IMR-90 (cell line): ENCODE measurements around the gene LYSMD2. TPM values are rescaled to one million over a fixed set of nuclear protein-coding genes. Genes with fewer than 3 reads are reported as not detected.

Experiments used
- ATAC-seq: fragments of 200-7000 bp; cut with Tn5 transposase; 2 replicates; pipeline ENCODE4 v1.9.1; 2020; ENCODE audit warnings: low read depth, mild to moderate bottlenecking, moderate library complexity
- BruUV-seq: library from RNA; stranded (reverse); fragments of 400-500 nt; replicated peaks from 2 replicates; lab custom pipeline; 2021; lab: Mats Ljungman, UMichigan
- CTCF ChIA-PET: fragments of 300-600 bp; formaldehyde crosslinking; extraction: SDS; loops from one replicate; lab custom pipeline; 2021; ENCODE audit warnings: antibody characterized with exemption; lab: Yijun Ruan, JAX
- POLR2A ChIA-PET: fragments of 300-600 bp; sonication (Branson Sonifier 250); formaldehyde crosslinking; loops from one replicate; lab custom pipeline; 2022; ENCODE audit warnings: antibody characterized with exemption; ENCODE audit not compliant: unreplicated experiment; lab: Charles Lee
- DNase-seq: peaks from one replicate; pipeline ENCODE4 v3.0.0; 2013
- H2AFZ ChIP-seq: replicated peaks from 2 replicates; pipeline ENCODE3; 2013; ENCODE audit warnings: low read length, mild to moderate bottlenecking; ENCODE audit not compliant: poor library complexity
- H2AK5ac ChIP-seq: 2 replicates; pipeline ENCODE4 v1.6.1; 2013; ENCODE audit warnings: low read depth, low read length, inconsistent platforms
- H2AK9ac ChIP-seq: replicated peaks from 2 replicates; pipeline ENCODE3; 2013; ENCODE audit warnings: mild to moderate bottlenecking, low read depth, low read length, moderate library complexity; ENCODE audit not compliant: poor library complexity
- H2BK120ac ChIP-seq: 2 replicates; pipeline ENCODE4 v1.6.1; 2013; ENCODE audit warnings: low read depth, low read length, inconsistent platforms
- H2BK15ac ChIP-seq: 3 replicates; pipeline ENCODE4 v1.6.1; 2013; ENCODE audit warnings: low read depth, low read length, inconsistent platforms
- H2BK20ac ChIP-seq: 2 replicates; pipeline ENCODE4 v1.6.1; 2013; ENCODE audit warnings: low read depth, mild to moderate bottlenecking, inconsistent platforms, low read length, moderate library complexity
- H2BK5ac ChIP-seq: 2 replicates; pipeline ENCODE4 v1.6.1; 2013; ENCODE audit warnings: mild to moderate bottlenecking, low read depth, low read length, inconsistent platforms; ENCODE audit not compliant: poor library complexity, severe bottlenecking
- H3K14ac ChIP-seq: replicated peaks from 2 replicates; pipeline ENCODE4 v1.6.1; 2013; ENCODE audit warnings: low read depth, low read length, inconsistent platforms
- H3K18ac ChIP-seq: 2 replicates; pipeline ENCODE4 v1.6.1; 2013; ENCODE audit warnings: low read depth, low read length, control low read depth
- H3K23ac ChIP-seq: 2 replicates; pipeline ENCODE4 v1.6.1; 2013; ENCODE audit warnings: low read depth, low read length, inconsistent platforms
- H3K27ac ChIP-seq: 2 replicates; pipeline ENCODE4 v1.5.1; 2013; ENCODE audit warnings: mild to moderate bottlenecking, control low read depth, low read length; ENCODE audit not compliant: insufficient read depth
- H3K27me3 ChIP-seq: 2 replicates; pipeline ENCODE4 v1.6.1; 2013; ENCODE audit warnings: low read length; ENCODE audit not compliant: control insufficient read depth, insufficient read depth
- H3K36me3 ChIP-seq: 2 replicates; pipeline ENCODE4 v1.6.1; 2013; ENCODE audit warnings: low read length, mixed read lengths; ENCODE audit not compliant: control insufficient read depth, insufficient read depth
- H3K4ac ChIP-seq: 2 replicates; pipeline ENCODE4 v1.6.1; 2013; ENCODE audit warnings: low read depth, low read length, inconsistent platforms
- H3K4me1 ChIP-seq: 2 replicates; pipeline ENCODE4 v1.6.1; 2013; ENCODE audit warnings: low read length, mixed read lengths; ENCODE audit not compliant: control insufficient read depth, insufficient read depth
- H3K4me2 ChIP-seq: 2 replicates; pipeline ENCODE4 v1.6.1; 2013; ENCODE audit warnings: low read depth, mild to moderate bottlenecking, control low read depth, low read length, moderate library complexity
- H3K4me3 ChIP-seq: 2 replicates; pipeline ENCODE4 v1.5.1; 2013; ENCODE audit warnings: low read depth, mild to moderate bottlenecking, control low read depth, low read length, moderate library complexity; ENCODE audit not compliant: insufficient read depth
- H3K56ac ChIP-seq: 2 replicates; pipeline ENCODE4 v1.6.1; 2013; ENCODE audit warnings: low read length, inconsistent platforms; ENCODE audit not compliant: insufficient read depth; ENCODE audit errors: extremely low read depth
- H3K79me1 ChIP-seq, 2 experiments: 2 replicates each; pipeline ENCODE4 v1.6.1; 2013; ENCODE audit warnings: low read length in 2 of 2, inconsistent platforms in 1 of 2, low read depth in 1 of 2
- H3K9ac ChIP-seq: 2 replicates; pipeline ENCODE4 v1.6.1; 2013; ENCODE audit warnings: low read depth, low read length, control low read depth
- H3K9me1 ChIP-seq: 2 replicates; pipeline ENCODE4 v1.6.1; 2013; ENCODE audit warnings: low read length, inconsistent platforms; ENCODE audit not compliant: insufficient read depth
- H3K9me3 ChIP-seq: 2 replicates; pipeline ENCODE4 v1.6.1; 2013; ENCODE audit warnings: low read length; ENCODE audit not compliant: control insufficient read depth, insufficient read depth
- H4K20me1 ChIP-seq: 2 replicates; pipeline ENCODE4 v1.6.1; 2013; ENCODE audit warnings: low read length, inconsistent platforms; ENCODE audit not compliant: insufficient read depth
- H4K5ac ChIP-seq: 2 replicates; pipeline ENCODE4 v1.6.1; 2013; ENCODE audit warnings: mild to moderate bottlenecking, low read depth, low read length, control low read depth
- H4K8ac ChIP-seq, 2 experiments: 2 replicates each; pipeline ENCODE4 v1.6.1; 2013; ENCODE audit warnings: low read depth in 2 of 2, low read length in 2 of 2, control low read depth in 1 of 2, inconsistent platforms in 1 of 2
- H4K91ac ChIP-seq: 2 replicates; pipeline ENCODE4 v1.6.1; 2013; ENCODE audit warnings: low read depth, low read length, inconsistent platforms; ENCODE audit not compliant: insufficient read depth
- BHLHE40 ChIP-seq: fragments of 150-350 bp; IDR thresholded peaks from 2 replicates; pipeline ENCODE4 v1.6.1; 2016; ENCODE audit warnings: mild to moderate bottlenecking, low read depth, low read length
- CEBPB ChIP-seq: IDR thresholded peaks from 2 replicates; pipeline ENCODE4 v1.6.1; 2012; ENCODE audit warnings: low read depth, low read length, improper control_type of control experiment
- CHD1 ChIP-seq: IDR thresholded peaks from 2 replicates; pipeline ENCODE4 v1.6.1; 2012; ENCODE audit warnings: low read depth, low read length, improper control_type of control experiment
- MAFK ChIP-seq: IDR thresholded peaks from 2 replicates; pipeline ENCODE4 v1.6.1; 2012; ENCODE audit warnings: low read depth, low read length, improper control_type of control experiment
- MAZ ChIP-seq: IDR thresholded peaks from 2 replicates; pipeline ENCODE4 v1.6.1; 2012; ENCODE audit warnings: low read depth, mild to moderate bottlenecking, low read length, improper control_type of control experiment, moderate library complexity, borderline replicate concordance
- RAD21 ChIP-seq: IDR thresholded peaks from 2 replicates; pipeline ENCODE4 v1.6.1; 2012; ENCODE audit warnings: low read length, improper control_type of control experiment
- RCOR1 ChIP-seq: IDR thresholded peaks from 2 replicates; pipeline ENCODE4 v1.6.1; 2012; ENCODE audit warnings: mild to moderate bottlenecking, low read length, improper control_type of control experiment; ENCODE audit not compliant: insufficient replicate concordance
- SMC3 ChIP-seq: fragments of 150-350 bp; IDR thresholded peaks from 2 replicates; pipeline ENCODE4 v1.6.1; 2016; ENCODE audit warnings: low read depth, mild to moderate bottlenecking, antibody characterized with exemption, low read length, moderate library complexity
- WGBS, 2 experiments: methylation state at CpG; one replicate each; pipeline versions ENCODE4 v1.1.5 to v1.1.7; 2013; ENCODE audit warnings: missing lambda C conversion rate in 2 of 2; ENCODE audit not compliant: insufficient read length in 1 of 2; ENCODE audit errors: extremely low coverage in 2 of 2; 5-methylcytosine and 5-hydroxymethylcytosine counted together
- dilution Hi-C: fragments of 300-500 bp; cut with HindIII; formaldehyde crosslinking; loops from one replicate; pipeline ENCODE4 v1.14.3; 2018; ENCODE audit warnings: low sequenced_read_pairs; ENCODE audit not compliant: unreplicated experiment
- in situ Hi-C: fragments of 300-500 bp; cut with MboI; formaldehyde crosslinking; loops from 3 replicates; pipeline ENCODE4 v1.14.3; 2019; ENCODE audit warnings: low sequenced_read_pairs, inconsistent platforms, mixed read lengths
- intact Hi-C: fragments of 100-400 bp; cut with micrococcal nuclease; formaldehyde crosslinking; loops from 2 replicates; pipeline ENCODE4 v1.10.0; 2022
- polyA plus RNA-seq, 3 experiments: library from polyadenylated mRNA; depleted of rRNA; stranded (reverse); fragments of >200 nt; gene quantifications; 2 replicates each; pipeline ENCODE4 v1.2.3, GENCODE V29; 2012; ENCODE audit warnings: low replicate concordance in 1 of 3
- total RNA-seq: library from RNA; depleted of rRNA; stranded (reverse); fragments of >200 nt; gene quantifications from 2 replicates; pipeline ENCODE4 v1.2.3, GENCODE V29; 2012
- TF ChIP-seq, protein P1 (sequence below): conservative IDR thresholded peaks from 2 replicates; pipeline ENCODE4 v1.5.1; 2012; ENCODE audit warnings: mild to moderate bottlenecking, low read depth, low read length, improper control_type of control experiment
- TF ChIP-seq, protein P2 (sequence below): fragments of 150-350 bp; IDR thresholded peaks from 2 replicates; pipeline ENCODE4 v1.6.1; 2017; ENCODE audit warnings: mild to moderate bottlenecking, antibody characterized with exemption, low read length, low read depth
- TF ChIP-seq, protein P3 (sequence below): fragments of 150-350 bp; IDR thresholded peaks from 2 replicates; pipeline ENCODE4 v1.6.1; 2016; ENCODE audit warnings: low read depth, mild to moderate bottlenecking, low read length, moderate library complexity, borderline replicate concordance

LYSMD2 gene
- total and polyA plus RNA-seq, 2 of the 4 experiments (the other 2 are of a cell fraction), result 5.9 to 6.0 TPM

DNA sequence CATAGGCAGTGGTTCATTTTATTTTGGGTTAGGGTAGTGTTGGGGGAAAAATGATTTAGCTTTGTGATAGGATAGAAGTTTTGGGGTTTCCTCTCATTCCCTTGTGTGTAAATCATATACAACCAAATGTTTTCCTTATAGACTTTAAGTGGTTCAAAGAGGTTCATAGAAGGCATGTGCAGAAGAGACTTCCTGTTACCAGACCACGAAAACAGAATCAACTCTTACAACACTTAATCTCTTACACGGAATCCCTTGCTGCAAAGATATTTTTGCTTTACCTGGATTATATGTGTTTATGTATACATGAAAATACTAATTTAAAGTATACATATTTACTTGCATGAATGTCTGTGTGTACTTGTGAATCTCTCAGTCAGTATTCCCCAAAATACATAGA lies 16.8 kb upstream of the LYSMD2 start:
- Histone ChIP-seq H2BK20ac (no peak overlapping the region), H3K27me3 (peaks cover 19% of the 10 kb centered on the region), H4K8ac (no peak overlapping the region), H2BK15ac (no peak overlapping the region), H4K5ac (no peak overlapping the region), H3K27ac (no peak overlapping the region), H3K4me3 (no peak overlapping the region), H3K56ac (no peak overlapping the region), H3K4me2 (no peak overlapping the region), H3K18ac (no peak overlapping the region), H3K14ac (no peak overlapping the region), H3K79me1 (peaks cover 3 to 16% of the 10 kb centered on the region in 2 experiments; a peak in 2 of 4 replicates), H3K9me1 (peaks cover 7% of the 10 kb centered on the region), H3K9me3 (no peaks in the 10 kb centered on the region), H3K36me3 (no peaks in the 10 kb centered on the region), H4K20me1 (peaks cover 7% of the 10 kb centered on the region), H3K9ac (no peak overlapping the region), H2BK5ac (no peak overlapping the region), H3K4me1 (peaks cover 10% of the 10 kb centered on the region), H2AK5ac (no peak overlapping the region), H4K91ac (no peak overlapping the region), H3K23ac (no peak overlapping the region), H2AK9ac (no peak overlapping the region), H2AFZ (no peak overlapping the region), H2BK120ac (no peak overlapping the region), H3K4ac (no peak overlapping the region)
- POLR2A ChIA-PET, result no interaction called here
- intact Hi-C loops (no loop called here), dilution Hi-C loops (no loop called here), in situ Hi-C loops (no loop called here)
- TF ChIP-seq CHD1 (no peak), SMC3 (no peak), RAD21 (no peak), RCOR1 (no peak), CEBPB (no peak), MAZ (no peak), BHLHE40 (no peak), MAFK (no peak)
- TF ChIP-seq, protein P1, sequence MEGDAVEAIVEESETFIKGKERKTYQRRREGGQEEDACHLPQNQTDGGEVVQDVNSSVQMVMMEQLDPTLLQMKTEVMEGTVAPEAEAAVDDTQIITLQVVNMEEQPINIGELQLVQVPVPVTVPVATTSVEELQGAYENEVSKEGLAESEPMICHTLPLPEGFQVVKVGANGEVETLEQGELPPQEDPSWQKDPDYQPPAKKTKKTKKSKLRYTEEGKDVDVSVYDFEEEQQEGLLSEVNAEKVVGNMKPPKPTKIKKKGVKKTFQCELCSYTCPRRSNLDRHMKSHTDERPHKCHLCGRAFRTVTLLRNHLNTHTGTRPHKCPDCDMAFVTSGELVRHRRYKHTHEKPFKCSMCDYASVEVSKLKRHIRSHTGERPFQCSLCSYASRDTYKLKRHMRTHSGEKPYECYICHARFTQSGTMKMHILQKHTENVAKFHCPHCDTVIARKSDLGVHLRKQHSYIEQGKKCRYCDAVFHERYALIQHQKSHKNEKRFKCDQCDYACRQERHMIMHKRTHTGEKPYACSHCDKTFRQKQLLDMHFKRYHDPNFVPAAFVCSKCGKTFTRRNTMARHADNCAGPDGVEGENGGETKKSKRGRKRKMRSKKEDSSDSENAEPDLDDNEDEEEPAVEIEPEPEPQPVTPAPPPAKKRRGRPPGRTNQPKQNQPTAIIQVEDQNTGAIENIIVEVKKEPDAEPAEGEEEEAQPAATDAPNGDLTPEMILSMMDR, result no peak
- TF ChIP-seq, protein P2, sequence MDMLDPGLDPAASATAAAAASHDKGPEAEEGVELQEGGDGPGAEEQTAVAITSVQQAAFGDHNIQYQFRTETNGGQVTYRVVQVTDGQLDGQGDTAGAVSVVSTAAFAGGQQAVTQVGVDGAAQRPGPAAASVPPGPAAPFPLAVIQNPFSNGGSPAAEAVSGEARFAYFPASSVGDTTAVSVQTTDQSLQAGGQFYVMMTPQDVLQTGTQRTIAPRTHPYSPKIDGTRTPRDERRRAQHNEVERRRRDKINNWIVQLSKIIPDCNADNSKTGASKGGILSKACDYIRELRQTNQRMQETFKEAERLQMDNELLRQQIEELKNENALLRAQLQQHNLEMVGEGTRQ, result no peak
- TF ChIP-seq, protein P3, sequence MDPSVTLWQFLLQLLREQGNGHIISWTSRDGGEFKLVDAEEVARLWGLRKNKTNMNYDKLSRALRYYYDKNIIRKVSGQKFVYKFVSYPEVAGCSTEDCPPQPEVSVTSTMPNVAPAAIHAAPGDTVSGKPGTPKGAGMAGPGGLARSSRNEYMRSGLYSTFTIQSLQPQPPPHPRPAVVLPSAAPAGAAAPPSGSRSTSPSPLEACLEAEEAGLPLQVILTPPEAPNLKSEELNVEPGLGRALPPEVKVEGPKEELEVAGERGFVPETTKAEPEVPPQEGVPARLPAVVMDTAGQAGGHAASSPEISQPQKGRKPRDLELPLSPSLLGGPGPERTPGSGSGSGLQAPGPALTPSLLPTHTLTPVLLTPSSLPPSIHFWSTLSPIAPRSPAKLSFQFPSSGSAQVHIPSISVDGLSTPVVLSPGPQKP, result no peak
- no CpG with 5 or more reads among the region's 2 CpGs for WGBS, 2 experiments
- BruUV-seq, result no TSS peak
- DNase-seq, result no peak
- CTCF ChIA-PET, result interaction anchor here (0.9 to 1.2 kb wide), 2 partner anchors 11 to 22 kb away, joined by 3 to 4 read pairs; no protein-coding TSS in a partner anchor
- ATAC-seq, result no peak
